VCaP (cell line): Measurements from ENCODE around the gene GLYATL3.

Source experiments
- H3K27ac ChIP-seq: fragments of 450-650 bp; 2 replicates; pipeline ENCODE4 v1.5.1; 2017
- TF ChIP-seq, protein P1 (sequence below): fragments of 450-650 bp; conservative IDR thresholded peaks from 2 replicates; pipeline ENCODE4 v1.5.1; 2017; ENCODE audit warnings: mild to moderate bottlenecking, moderate library complexity

GLYATL3 gene

GRCh38 chr6:49516147-49516505 lies 16.4 kb downstream of the GLYATL3 start:
- no peak overlapping the region for H3K27ac ChIP-seq
- TF ChIP-seq, protein P1, sequence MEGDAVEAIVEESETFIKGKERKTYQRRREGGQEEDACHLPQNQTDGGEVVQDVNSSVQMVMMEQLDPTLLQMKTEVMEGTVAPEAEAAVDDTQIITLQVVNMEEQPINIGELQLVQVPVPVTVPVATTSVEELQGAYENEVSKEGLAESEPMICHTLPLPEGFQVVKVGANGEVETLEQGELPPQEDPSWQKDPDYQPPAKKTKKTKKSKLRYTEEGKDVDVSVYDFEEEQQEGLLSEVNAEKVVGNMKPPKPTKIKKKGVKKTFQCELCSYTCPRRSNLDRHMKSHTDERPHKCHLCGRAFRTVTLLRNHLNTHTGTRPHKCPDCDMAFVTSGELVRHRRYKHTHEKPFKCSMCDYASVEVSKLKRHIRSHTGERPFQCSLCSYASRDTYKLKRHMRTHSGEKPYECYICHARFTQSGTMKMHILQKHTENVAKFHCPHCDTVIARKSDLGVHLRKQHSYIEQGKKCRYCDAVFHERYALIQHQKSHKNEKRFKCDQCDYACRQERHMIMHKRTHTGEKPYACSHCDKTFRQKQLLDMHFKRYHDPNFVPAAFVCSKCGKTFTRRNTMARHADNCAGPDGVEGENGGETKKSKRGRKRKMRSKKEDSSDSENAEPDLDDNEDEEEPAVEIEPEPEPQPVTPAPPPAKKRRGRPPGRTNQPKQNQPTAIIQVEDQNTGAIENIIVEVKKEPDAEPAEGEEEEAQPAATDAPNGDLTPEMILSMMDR, result no peak

GRCh38 chr6:49517919-49518318 lies 18.2 kb downstream of the GLYATL3 start:
- no peak overlapping the region for H3K27ac ChIP-seq
- TF ChIP-seq, protein P1, result no peak

DNA sequence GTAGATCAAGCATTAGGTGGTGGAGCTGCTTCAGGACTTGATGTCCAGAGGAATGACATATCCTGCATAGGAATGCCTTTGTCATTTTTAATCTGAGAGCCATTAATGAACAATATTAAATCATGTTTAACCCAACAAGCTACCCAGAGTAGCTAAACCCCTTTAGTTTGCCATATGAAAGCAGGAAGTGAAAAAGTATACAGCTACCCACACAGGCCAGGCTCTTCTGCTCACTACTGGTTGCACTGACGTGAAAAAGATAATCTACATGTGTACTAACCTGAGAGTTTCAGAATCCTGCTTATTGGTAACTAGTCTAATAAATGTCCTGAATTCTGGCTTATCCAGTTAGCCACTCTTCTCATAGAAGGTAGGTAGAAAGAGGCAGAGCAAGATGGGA lies 19.9 kb downstream of the GLYATL3 start:
- no peak overlapping the region for H3K27ac ChIP-seq
- TF ChIP-seq, protein P1, result no peak

- TF ChIP-seq, protein P1, result no peak
- peak overlapping the region; percentile 76 for H3K27ac ChIP-seq
These were observed 23.2 kb downstream of the GLYATL3 start for GRCh38 chr6:49522710-49523593.

DNA sequence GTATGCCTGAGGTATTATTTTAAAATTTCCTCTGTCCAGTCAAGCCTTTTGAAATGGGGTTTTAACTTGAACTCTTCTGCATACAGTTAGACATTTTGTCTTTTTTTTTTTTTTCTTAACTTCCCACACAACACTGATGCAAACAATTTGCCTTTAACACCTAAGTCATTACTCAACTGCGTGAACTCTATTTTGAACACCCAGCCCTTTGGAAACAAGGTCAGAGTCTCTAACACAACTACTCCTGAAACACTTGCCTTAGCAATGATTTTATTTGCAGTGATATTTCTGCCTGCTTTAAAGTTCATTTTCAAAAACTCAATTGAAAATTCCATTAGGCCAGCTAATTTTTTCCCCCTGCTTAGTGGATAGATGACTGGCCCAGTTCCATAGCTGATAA lies 24.2 kb downstream of the GLYATL3 start:
- TF ChIP-seq, protein P1, result no peak
- H3K27ac ChIP-seq, result peak overlapping the region; percentile 76

DNA sequence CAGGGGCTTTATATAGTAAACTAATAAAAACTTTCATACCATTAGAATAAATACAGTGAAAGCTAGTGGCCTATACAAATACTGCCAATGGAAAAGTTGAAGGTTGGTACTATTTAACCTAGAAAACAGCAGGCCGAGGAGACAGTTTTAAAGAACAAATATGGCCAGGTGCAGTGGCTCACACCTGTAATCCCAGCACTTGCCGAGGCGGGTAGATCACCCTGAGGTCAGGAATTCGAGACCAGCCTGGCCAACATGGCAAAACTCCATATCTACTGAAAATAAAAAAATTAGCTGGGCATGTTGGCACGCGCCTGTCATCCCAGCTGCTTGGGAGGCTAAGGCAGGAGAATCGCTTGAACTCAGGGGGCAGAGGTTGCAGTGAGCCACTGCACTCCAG lies 24.8 kb downstream of the GLYATL3 start:
- TF ChIP-seq, protein P1, result no peak
- peak overlapping the region; percentile 76 for H3K27ac ChIP-seq

GRCh38 chr6:49526598-49526997 lies 26.9 kb downstream of the GLYATL3 start:
- TF ChIP-seq, protein P1, result no peak
- peak overlapping the region; percentile 76; the same call in 1 of the 2 replicates for H3K27ac ChIP-seq
